ENCODE data around the gene ZCCHC10.

- no peak for TF ChIP-seq CSDC2 (CRISPR knock-in tag; IDR thresholded peaks at IDR 0.05)
- no peak for TF ChIP-seq CREB5 (CRISPR knock-in tag; IDR thresholded peaks at IDR 0.05; ENCODE audit: low read depth)
- no peak for TF ChIP-seq ZNF565 (CRISPR knock-in tag; conservative IDR thresholded peaks at IDR 0.05; ENCODE audit: low read depth)
- TF ChIP-seq PATZ1 (CRISPR knock-in tag; IDR thresholded peaks at IDR 0.05; ENCODE audit: borderline replicate concordance) = no peak
- TF ChIP-seq ZC3H10 (CRISPR knock-in tag; IDR thresholded peaks at IDR 0.05) = no peak
- TF ChIP-seq ZFP30 (CRISPR knock-in tag; IDR thresholded peaks at IDR 0.05) = no peak
- TF ChIP-seq ESRRG (CRISPR knock-in tag; IDR thresholded peaks at IDR 0.05) = no peak
- TF ChIP-seq TOX (CRISPR knock-in tag; IDR thresholded peaks at IDR 0.05; ENCODE audit: borderline replicate concordance) = no peak
- TF ChIP-seq ISL1 (CRISPR knock-in tag; IDR thresholded peaks at IDR 0.05) = no peak
- no peak for TF ChIP-seq ZFP3 (CRISPR knock-in tag; IDR thresholded peaks at IDR 0.05)
- no peak for TF ChIP-seq OSR1 (CRISPR knock-in tag; IDR thresholded peaks at IDR 0.05)
- no peak for TF ChIP-seq BACH2 (CRISPR knock-in tag; IDR thresholded peaks at IDR 0.05; ENCODE audit: borderline replicate concordance)
- TF ChIP-seq POU6F1 (CRISPR knock-in tag; IDR thresholded peaks at IDR 0.05; ENCODE audit: borderline replicate concordance, low read depth) = no peak
- no peak for TF ChIP-seq SNAI2 (CRISPR knock-in tag; IDR thresholded peaks at IDR 0.05)
These were observed 35.9 kb upstream of the ZCCHC10 start for GRCh38 chr5:133062276-133062675.

Measured in SK-N-SH treated with all-trans-retinoic acid at 6 μM for 48 hours (cell line).